GM19240 (cell line): ENCODE data around the gene TEKT2.

Source experiments
- DNase-seq: peaks from one replicate; pipeline ENCODE4 v3.0.0; 2011; ENCODE audit warnings: low spot score; ENCODE audit not compliant: insufficient read length

The TEKT2 gene

GRCh38 chr1:36101546-36101945 is 17.7 kb downstream of the TEKT2 start:
- DNase-seq = no peak

- no peak for DNase-seq
Measured at GRCh38 chr1:36106269-36106668, 22.4 kb downstream of the TEKT2 start.

- DNase-seq = no peak
Measured at GRCh38 chr1:36107394-36107793, 23.5 kb downstream of the TEKT2 start.

GRCh38 chr1:36108314-36108713 is 24.4 kb downstream of the TEKT2 start:
- DNase-seq = no peak

GRCh38 chr1:36109041-36109679 is 25.3 kb downstream of the TEKT2 start:
- DNase-seq = no peak

GRCh38 chr1:36111151-36111550 is 27.3 kb downstream of the TEKT2 start:
- DNase-seq = no peak

GRCh38 chr1:36112823-36113222 is 28.9 kb downstream of the TEKT2 start:
- DNase-seq = no peak

GRCh38 chr1:36114371-36114770 is 30.5 kb downstream of the TEKT2 start:
- DNase-seq = no peak

- DNase-seq = no peak
Measured at GRCh38 chr1:36115200-36115669, 31.3 kb downstream of the TEKT2 start.

- DNase-seq = no peak
Measured at GRCh38 chr1:36115931-36116330, 32.0 kb downstream of the TEKT2 start.

GRCh38 chr1:36116901-36117300 is 33.0 kb downstream of the TEKT2 start:
- DNase-seq = no peak

- no peak for DNase-seq
Measured at GRCh38 chr1:36118447-36119204, 34.7 kb downstream of the TEKT2 start.

- DNase-seq = no peak
Measured at GRCh38 chr1:36119456-36119855, 35.6 kb downstream of the TEKT2 start.

- DNase-seq = no peak
Measured at GRCh38 chr1:36122062-36123030, 38.5 kb downstream of the TEKT2 start.

GRCh38 chr1:36123356-36123755 is 39.5 kb downstream of the TEKT2 start:
- DNase-seq = peak; percentile 59

GRCh38 chr1:36124404-36125128 is 40.7 kb downstream of the TEKT2 start:
- DNase-seq = no peak

GRCh38 chr1:36125129-36125991 is 41.5 kb downstream of the TEKT2 start, which contains the start of gene COL8A2:
COL8A2 (minus strand) TSS chr1:36125222; CDS start chr1:36100242, 24,980 bp downstream.
- no peak for DNase-seq

- DNase-seq = no peak
Measured at GRCh38 chr1:36126005-36126716, 42.3 kb downstream of the TEKT2 start.

GRCh38 chr1:36126797-36127500 is 43.1 kb downstream of the TEKT2 start:
- DNase-seq = no peak
